ES-I3 (cell line): ENCODE data around the gene SLC8A1.

ENCODE experiments used
- H3K36me3 ChIP-seq: 2 replicates; pipeline ENCODE4 v1.6.1; 2013; ENCODE audit warnings: mild to moderate bottlenecking, low read length, control low read depth, moderate library complexity; ENCODE audit not compliant: insufficient read depth
- H3K4me1 ChIP-seq: 2 replicates; pipeline ENCODE4 v1.6.1; 2013; ENCODE audit warnings: mild to moderate bottlenecking, control low read depth, low read length; ENCODE audit not compliant: insufficient read depth
- H3K9ac ChIP-seq: 2 replicates; pipeline ENCODE4 v1.6.1; 2013; ENCODE audit warnings: low read depth, mild to moderate bottlenecking, low read length, moderate library complexity
- H3K9me3 ChIP-seq: 2 replicates; pipeline ENCODE4 v1.6.1; 2013; ENCODE audit warnings: mild to moderate bottlenecking, low read length, moderate library complexity; ENCODE audit not compliant: control insufficient read depth, insufficient read depth

The SLC8A1 gene

DNA sequence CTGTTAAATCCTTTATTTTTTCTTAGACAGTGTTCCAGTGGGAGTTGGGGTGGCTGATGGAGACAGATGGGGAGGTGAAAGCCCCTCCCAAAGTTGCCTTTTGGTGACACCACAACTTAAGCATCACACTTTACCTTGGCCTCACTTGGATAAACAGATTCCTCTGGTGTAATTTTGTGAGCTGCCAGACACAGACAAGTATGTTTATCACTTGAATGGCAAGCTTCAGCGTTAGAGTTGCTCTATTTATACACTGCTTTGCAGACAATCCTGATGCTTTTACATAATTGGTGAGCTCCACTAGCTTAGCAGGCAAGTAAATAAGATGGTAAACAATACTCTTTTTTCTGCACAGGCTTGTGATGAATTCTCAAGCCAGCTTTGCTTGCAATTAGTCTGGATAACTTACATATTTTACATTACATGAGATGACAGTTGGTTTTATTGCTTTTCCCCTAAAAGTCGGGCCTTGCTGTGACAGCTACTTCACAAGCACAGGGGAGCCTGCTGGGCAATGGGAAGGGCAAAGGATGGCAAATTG is 226.2 kb downstream of the SLC8A1 start:
- no peaks in the 10 kb centered on the region for H3K36me3 ChIP-seq

DNA sequence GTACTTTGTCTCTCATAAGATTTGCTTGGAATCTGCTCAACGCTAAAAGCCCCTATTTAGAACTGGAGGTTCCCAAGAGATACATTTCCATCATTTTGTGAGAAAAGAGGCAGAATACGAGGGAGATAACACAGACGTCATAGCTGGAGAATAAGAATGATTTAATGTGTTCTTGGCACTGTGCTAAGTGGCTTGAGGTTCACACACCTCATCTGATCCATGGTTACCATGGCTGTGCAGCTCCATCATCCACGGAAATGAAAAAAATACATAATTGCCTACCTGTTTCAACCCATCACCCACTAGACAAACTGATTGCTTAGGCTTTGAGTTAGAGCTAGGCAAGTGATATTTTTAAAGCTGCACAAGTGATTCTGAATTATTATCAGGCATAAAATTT is 227.6 kb downstream of the SLC8A1 start:
- Histone ChIP-seq H3K9ac (no peak overlapping the region), H3K9me3 (no peaks in the 10 kb centered on the region), H3K36me3 (no peaks in the 10 kb centered on the region), H3K4me1 (peaks cover 10% of the 10 kb centered on the region; the same call in 1 of the 2 replicates)

More for the DNA sequence above, 226.2 kb downstream of the SLC8A1 start:
- Histone ChIP-seq H3K4me1 (peaks cover 10% of the 10 kb centered on the region; the same call in 1 of the 2 replicates), H3K9me3 (no peaks in the 10 kb centered on the region), H3K9ac (no peak overlapping the region)

DNA sequence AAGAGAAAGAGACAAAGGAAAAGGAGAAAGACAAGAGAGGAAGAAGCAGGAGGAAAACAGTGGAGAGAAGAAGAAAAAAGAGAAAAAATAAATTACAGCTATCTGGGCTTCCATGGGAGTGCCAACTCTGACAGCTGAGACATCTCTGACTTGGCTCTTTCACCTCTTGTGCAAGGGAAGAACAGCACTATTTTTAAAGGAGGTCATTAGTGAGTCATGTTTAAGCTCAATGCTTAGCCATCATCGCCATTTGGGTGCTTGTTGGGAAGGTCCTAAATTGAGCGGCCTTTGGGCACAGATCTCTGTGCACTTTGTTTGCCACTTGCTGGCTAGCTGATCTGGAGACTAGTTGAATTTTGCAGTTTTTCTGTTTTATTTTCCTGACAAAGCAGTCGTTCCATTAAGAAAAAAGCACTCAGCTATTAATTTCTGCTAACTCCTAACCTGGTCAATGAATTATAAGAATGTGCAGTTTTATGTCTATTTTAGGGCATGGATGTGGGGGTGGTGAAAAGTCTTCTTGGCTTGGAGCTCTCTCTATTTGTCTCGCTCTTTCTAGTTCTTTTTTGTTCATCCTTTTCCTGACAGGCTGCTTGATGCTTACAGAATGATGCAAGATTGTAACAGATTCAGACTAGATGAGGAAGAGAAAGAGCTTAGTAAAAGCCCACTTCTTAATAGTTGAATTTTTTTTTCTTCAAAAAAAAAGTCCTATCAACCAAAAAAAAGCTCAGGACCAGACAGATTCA is 231.5 kb downstream of the SLC8A1 start:
- Histone ChIP-seq H3K9me3 (no peaks in the 10 kb centered on the region), H3K36me3 (no peaks in the 10 kb centered on the region), H3K9ac (no peak overlapping the region), H3K4me1 (peaks cover under 1% of the 10 kb centered on the region; the same call in 1 of the 2 replicates)

DNA sequence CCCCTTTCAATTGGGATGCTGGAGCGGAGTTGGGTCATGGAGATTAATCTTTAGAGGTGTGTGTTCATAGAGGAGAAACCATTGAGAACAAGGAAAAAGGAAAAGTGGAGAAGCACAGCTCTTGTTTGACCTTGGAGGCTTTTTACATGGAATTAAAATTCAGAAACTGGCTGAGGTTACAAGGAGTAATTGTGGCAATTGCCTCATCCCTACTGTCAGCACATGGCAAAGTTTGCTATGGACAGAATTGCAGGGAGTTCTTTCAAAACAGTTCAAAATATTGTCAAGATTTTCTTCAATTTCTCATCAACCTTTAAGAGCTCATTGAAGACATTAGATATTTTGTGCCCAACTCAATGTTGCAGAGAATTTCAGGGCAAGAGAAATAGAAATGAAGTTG is 232.7 kb downstream of the SLC8A1 start:
- Histone ChIP-seq H3K4me1 (no peaks in the 10 kb centered on the region), H3K9ac (no peak overlapping the region), H3K36me3 (no peaks in the 10 kb centered on the region), H3K9me3 (no peaks in the 10 kb centered on the region)

DNA sequence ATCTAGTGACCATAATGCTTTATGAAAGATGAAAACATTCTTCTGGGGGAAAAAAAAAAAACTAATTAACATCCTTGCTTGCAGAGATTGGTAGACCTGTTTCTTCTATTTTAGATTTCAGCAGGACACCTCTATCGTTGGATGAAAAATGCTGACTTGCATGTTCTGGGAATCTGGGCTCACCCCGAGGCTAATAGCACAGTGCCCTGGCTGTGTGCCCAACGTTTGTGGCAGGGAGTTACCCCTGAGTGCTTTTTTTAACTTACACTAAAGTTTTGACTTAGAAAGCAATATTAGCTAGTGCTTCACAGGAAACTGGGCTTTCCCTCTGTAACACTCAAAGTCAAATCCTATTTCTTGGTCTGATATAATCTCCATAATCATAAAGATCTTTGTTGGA is 233.2 kb downstream of the SLC8A1 start:
- Histone ChIP-seq H3K9me3 (no peaks in the 10 kb centered on the region), H3K9ac (no peak overlapping the region), H3K36me3 (no peaks in the 10 kb centered on the region), H3K4me1 (no peaks in the 10 kb centered on the region)

DNA sequence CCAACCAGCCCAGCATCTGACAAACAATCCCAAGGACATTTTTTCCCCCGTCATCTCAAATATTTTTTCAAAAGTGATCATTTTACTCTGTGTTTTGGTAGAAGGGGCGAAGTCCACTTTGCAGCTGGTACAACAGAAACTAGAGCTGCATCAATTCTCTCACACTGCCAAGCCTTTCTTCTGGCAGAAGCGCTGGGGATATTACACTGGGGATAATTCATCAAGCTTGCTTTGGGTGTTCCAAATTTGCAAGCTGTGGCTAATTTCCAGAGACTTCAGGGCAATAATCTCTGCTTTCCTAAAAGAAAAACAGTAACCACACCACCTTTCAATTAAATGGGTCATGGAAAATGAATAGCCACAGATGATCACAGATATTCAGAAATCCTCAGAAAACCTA is 238.3 kb downstream of the SLC8A1 start:
- Histone ChIP-seq H3K4me1 (peaks cover 20% of the 10 kb centered on the region; the same call in 1 of the 2 replicates), H3K36me3 (no peaks in the 10 kb centered on the region), H3K9ac (no peak overlapping the region), H3K9me3 (no peaks in the 10 kb centered on the region)

DNA sequence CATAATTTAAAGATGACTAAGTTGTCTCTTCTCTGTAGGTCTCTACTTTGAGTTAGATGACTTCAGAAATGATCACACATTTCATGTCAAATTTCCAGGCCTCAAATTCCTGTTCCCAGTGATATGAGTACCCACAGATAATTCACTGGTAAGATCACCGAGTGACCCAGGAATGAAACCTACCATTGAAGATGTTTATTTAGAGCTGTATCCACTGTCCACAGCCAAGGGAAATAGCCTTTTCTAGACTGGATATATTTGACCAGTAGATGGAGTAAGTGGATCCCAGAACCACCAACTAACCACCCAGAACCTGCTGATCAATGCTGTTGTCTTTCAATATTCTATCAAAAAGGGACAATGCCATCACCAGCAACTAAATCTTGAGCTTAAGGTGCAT is 238.8 kb downstream of the SLC8A1 start:
- Histone ChIP-seq H3K9me3 (no peaks in the 10 kb centered on the region), H3K9ac (no peak overlapping the region), H3K4me1 (peaks cover 20% of the 10 kb centered on the region; the same call in 1 of the 2 replicates), H3K36me3 (no peaks in the 10 kb centered on the region)

DNA sequence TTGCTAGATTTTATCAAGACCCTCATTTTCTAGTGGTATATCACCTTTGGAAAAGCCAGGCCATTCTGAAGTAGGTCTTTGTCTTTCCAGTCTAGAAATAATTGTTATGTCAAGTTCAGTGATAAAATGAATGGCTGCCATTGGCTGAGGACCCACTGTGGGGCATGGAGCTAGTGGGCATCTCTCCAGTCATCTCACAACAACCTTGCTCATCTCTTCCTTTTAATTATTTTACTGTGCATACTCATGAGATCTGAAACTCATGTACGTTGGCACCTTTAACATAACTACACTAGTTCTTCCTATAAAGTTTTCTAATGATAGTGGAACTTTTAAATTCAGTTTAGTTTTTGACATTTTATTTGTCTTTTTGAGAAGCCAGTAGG is 240.9 kb downstream of the SLC8A1 start:
- no peaks in the 10 kb centered on the region for H3K36me3 ChIP-seq
- peaks cover 20% of the 10 kb centered on the region; the same call in 1 of the 2 replicates for H3K4me1 ChIP-seq
- no peaks in the 10 kb centered on the region for H3K9me3 ChIP-seq
- H3K9ac ChIP-seq = no peak overlapping the region

DNA sequence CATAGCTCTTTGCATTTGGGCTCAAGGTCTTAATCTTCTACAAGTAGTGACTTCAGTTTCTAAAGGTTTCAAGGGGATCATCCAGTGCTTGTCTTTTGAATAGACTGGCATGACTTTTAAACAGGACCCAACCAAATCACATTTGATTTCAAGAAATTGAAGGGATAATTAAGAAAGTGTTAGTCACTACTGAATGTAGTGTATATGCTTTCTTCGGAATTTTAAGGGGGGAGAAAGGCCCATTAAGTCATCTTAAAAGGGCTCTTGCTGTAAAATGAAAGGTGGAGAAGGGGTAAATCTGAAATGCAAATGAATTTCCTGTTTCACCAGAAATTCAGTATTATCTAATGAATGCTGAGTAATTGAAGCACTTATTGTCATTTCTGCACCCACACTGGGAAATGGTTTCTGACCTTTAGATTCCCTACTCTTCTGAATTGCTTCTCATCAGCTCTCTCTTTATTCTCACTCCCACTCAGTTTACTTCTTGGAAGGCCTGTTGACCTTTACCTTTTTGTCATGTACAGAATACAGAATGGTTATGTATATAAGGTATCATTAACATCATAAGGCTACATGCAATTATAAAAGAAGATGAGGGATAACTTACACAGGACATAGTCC is 241.4 kb downstream of the SLC8A1 start:
- Histone ChIP-seq H3K36me3 (no peaks in the 10 kb centered on the region), H3K4me1 (peaks cover 20% of the 10 kb centered on the region; the same call in 1 of the 2 replicates), H3K9ac (no peak overlapping the region), H3K9me3 (no peaks in the 10 kb centered on the region)

DNA sequence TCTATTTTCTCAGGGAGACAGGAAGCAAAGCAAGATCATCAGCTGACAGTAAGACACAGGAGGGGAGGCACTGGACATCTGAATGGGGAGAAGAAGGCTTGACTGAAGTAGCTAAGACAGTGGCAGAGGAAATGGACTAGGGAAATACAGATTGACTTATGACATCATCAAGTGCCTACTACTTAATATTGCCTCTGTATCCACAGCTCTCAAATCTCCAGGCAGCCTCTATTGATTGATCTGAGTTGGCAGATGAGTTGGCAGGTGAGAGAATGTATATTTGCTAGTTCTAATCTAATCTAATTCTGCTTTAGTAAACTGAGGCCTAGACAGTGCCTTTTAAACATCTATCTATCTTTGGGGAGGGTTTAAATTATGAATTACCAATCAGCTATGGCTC is 242.1 kb downstream of the SLC8A1 start:
- Histone ChIP-seq H3K9ac (no peak overlapping the region), H3K36me3 (no peaks in the 10 kb centered on the region), H3K4me1 (peaks cover 20% of the 10 kb centered on the region; the same call in 1 of the 2 replicates), H3K9me3 (no peaks in the 10 kb centered on the region)

DNA sequence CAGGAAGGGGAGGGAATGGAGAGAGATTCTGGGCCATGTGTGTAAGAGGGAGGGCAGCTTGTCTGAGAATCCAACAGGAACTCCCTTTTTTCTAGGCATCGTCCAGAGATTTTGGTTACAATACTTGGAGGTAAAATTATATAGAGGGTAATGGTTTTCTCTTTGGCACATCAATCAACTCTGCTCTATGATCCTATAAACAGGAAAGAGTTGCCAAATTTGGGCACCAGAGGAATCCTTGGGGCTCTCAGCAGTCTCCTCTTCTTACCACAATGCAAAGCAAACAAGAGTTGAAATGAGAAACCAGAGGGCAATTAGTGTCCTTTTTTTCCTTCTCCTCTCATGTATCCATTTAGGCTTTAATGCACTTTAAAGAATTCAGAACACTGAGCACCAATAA is 243.4 kb downstream of the SLC8A1 start:
- Histone ChIP-seq H3K9me3 (no peaks in the 10 kb centered on the region), H3K4me1 (peaks cover 20% of the 10 kb centered on the region; the same call in 1 of the 2 replicates), H3K9ac (no peak overlapping the region), H3K36me3 (no peaks in the 10 kb centered on the region)

DNA sequence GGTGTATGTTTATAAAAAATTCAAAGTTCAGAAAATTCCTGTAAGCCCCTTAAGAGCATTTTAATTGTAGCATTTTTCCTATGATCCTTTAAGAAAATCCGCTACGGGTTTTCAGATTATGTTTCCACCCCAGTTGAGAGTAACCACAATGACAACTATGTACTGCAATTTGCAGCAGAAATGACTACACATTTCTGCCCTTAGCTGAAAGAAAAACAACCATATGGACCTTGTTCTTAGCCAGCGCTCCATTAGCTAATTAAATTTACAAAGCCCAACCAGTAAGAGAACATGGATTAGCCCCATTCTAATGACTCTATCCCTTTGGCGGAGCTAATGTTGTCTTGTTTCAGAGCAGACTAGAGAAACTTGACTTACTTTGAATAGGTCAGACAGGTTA is 247.6 kb downstream of the SLC8A1 start:
- Histone ChIP-seq H3K36me3 (no peaks in the 10 kb centered on the region; the same call in 1 of the 2 replicates), H3K4me1 (no peaks in the 10 kb centered on the region), H3K9ac (no peak overlapping the region), H3K9me3 (no peaks in the 10 kb centered on the region)

DNA sequence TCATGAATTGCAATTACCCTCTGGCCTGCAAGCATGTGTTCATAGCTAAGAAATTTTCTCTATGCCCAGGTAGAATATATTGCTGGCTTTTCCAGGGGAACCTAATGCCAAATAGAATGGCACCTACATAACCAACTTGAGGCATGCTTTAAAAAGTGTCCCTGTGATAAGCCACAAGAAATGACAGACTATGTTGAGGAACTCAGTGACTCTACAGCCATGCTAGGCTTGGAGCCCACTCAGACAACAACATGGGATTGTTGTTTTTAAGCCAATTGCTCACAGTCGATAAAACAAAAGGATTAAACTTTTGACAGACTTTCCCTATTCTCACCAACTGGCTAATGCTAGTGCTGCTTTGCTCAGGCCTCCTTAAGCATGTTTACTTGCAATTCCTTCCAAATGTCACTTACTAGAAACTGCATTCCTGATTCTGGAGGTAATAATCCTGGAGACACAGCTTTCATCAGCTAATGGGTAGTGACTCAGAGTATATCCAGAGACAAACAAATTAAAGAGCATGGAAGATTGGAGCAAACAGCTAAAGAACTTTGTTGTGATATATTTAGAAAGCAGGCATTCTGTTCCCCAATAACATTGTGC is 249.0 kb downstream of the SLC8A1 start:
- no peak overlapping the region for H3K9ac ChIP-seq
- H3K4me1 ChIP-seq = no peaks in the 10 kb centered on the region
- H3K36me3 ChIP-seq = no peaks in the 10 kb centered on the region; the same call in 1 of the 2 replicates
- no peaks in the 10 kb centered on the region for H3K9me3 ChIP-seq

DNA sequence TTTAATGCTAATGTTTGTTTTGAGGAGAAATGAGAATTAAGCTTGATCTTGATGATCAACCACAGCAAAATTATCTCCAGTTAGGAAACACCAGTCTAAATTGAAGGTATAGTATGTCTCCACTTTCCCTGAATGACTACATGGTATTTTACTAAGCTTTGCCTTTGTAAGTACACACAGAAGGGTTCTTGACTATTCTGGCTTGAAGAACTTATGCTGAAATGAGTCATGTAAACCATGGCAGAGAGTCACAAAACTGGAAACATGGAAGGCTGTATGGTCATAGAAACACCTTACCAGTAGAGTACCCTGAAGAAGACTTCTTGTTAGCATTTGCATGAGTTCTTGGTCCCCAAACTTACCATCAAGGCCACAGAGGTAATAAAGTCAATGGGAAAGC is 250.5 kb downstream of the SLC8A1 start:
- no peaks in the 10 kb centered on the region for H3K9me3 ChIP-seq
- H3K4me1 ChIP-seq = no peaks in the 10 kb centered on the region
- H3K9ac ChIP-seq = no peak overlapping the region
- H3K36me3 ChIP-seq = no peaks in the 10 kb centered on the region; the same call in 1 of the 2 replicates
